ENCODE measurements around the gene LDB3.

The LDB3 gene

DNA sequence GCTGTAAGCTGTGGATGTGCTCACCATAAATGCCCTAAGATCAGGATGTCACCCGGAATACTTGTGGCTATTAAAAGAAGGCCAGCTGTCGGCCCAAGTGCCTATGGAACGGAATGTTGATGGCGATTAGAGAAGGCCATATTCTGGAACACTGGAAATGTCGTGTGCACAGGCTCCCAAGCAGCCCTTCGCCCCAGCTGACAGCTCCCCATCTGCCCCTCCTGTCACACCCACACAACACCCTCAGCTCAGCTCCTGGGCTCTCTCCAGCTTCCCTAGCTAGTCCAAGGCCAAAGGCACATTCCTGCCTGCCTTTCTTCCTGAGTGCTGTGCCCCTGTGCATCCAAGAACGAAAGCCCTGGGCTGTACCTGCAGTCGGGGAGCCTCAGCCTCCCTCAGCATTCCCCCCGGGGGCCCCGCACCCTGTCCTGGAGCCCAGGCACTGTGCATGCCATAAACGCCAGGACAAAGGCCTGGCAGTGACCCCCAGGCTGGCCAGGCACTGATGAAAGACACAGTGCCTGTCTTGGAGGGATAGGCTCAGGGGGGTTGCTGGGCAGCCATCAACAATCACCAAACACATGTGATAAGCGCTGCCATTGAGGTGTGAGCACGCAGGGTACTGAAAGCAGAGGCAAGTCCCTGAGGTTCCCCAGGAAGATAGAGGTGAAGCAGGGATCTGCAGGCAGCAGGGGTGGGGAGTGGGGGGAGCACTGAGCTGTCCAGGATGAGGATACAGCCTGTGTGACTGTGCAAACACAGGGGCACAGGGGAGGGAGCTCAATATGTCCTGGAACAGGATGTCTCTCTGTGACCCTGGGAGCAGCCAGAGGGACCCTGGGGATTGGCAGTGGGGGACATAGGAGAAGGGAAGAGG, 3.7 kb upstream of the LDB3 start:
- H3K4me3 ChIP-seq, result no peak overlapping the region
- no peak for DNase-seq (ENCODE audit: low spot score in 2 of 2)
- H3K4me1 ChIP-seq, result no peaks in the 10 kb centered on the region
- H3K27me3 ChIP-seq (ENCODE audit: low read depth), result no peaks in the 10 kb centered on the region
- H3K9me3 ChIP-seq, result no peaks in the 10 kb centered on the region
- in situ Hi-C loops (cut with MboI; ENCODE audit: low sequenced_read_pairs), result no loop called here
- no peaks in the 10 kb centered on the region for H3K36me3 ChIP-seq (replicated peaks)

DNA sequence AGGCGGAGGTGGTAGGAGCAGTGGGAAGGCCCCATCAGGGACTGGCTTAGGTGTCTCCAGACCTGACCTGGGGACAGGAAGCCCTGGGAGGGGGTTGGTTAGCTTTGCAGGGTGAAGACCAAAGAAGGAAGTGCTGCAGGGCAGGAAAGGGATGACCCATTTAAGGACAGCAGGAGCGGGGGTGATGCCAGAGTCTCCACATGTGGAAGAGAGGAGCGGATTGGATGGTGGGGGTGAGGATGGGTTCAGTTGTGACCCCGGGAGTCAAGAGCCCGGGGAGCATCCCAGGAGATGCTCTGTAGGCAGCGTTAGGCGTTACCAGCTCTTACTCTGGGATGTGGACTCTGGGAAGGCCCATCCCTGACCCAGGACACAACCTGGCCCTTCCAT, 3.1 kb upstream of the LDB3 start:
- Histone ChIP-seq H3K4me3 (no peak overlapping the region), H3K4me1 (no peaks in the 10 kb centered on the region), H3K27me3 (ENCODE audit: low read depth) (no peaks in the 10 kb centered on the region), H3K36me3 (replicated peaks) (no peaks in the 10 kb centered on the region), H3K9me3 (no peaks in the 10 kb centered on the region)
- no peak for DNase-seq (ENCODE audit: low spot score in 2 of 2)
- in situ Hi-C loops (cut with MboI; ENCODE audit: low sequenced_read_pairs), result no loop called here

- no peaks in the 10 kb centered on the region for H3K9me3 ChIP-seq
- in situ Hi-C loops (cut with MboI; ENCODE audit: low sequenced_read_pairs), result no loop called here
- DNase-seq (ENCODE audit: low spot score in 2 of 2), result no peak
- no peaks in the 10 kb centered on the region for H3K4me1 ChIP-seq
- no peaks in the 10 kb centered on the region for H3K27me3 ChIP-seq (ENCODE audit: low read depth)
- H3K36me3 ChIP-seq (replicated peaks), result no peaks in the 10 kb centered on the region
- no peak overlapping the region for H3K4me3 ChIP-seq
These were observed 2.4 kb upstream of the LDB3 start for GRCh38 chr10:86665868-86666267.

- Histone ChIP-seq H3K27me3 (ENCODE audit: low read depth) (no peaks in the 10 kb centered on the region), H3K9me3 (no peaks in the 10 kb centered on the region), H3K4me3 (no peak overlapping the region), H3K36me3 (replicated peaks) (no peaks in the 10 kb centered on the region), H3K4me1 (no peaks in the 10 kb centered on the region)
- in situ Hi-C loops (cut with MboI; ENCODE audit: low sequenced_read_pairs), result no loop called here
- no peak for DNase-seq (ENCODE audit: low spot score in 2 of 2)
These were observed 1.8 kb upstream of the LDB3 start for GRCh38 chr10:86666538-86666937.

GRCh38 chr10:86667421-86668181, 710 bp upstream of the LDB3 start:
- in situ Hi-C loops (cut with MboI; ENCODE audit: low sequenced_read_pairs), result no loop called here
- Histone ChIP-seq H3K4me1 (no peaks in the 10 kb centered on the region), H3K36me3 (replicated peaks) (no peaks in the 10 kb centered on the region), H3K9me3 (no peaks in the 10 kb centered on the region), H3K27me3 (ENCODE audit: low read depth) (no peaks in the 10 kb centered on the region), H3K4me3 (no peak overlapping the region)
- DNase-seq (ENCODE audit: low spot score in 2 of 2), result no peak

GRCh38 chr10:86670290-86670811, 2.0 kb downstream of the LDB3 start:
- in situ Hi-C loops (cut with MboI; ENCODE audit: low sequenced_read_pairs), result no loop called here
- Histone ChIP-seq H3K4me3 (no peak overlapping the region), H3K36me3 (replicated peaks) (no peaks in the 10 kb centered on the region), H3K27me3 (ENCODE audit: low read depth) (no peaks in the 10 kb centered on the region), H3K9me3 (no peaks in the 10 kb centered on the region), H3K4me1 (peaks cover 9% of the 10 kb centered on the region)
- no peak for DNase-seq (ENCODE audit: low spot score in 2 of 2)

DNA sequence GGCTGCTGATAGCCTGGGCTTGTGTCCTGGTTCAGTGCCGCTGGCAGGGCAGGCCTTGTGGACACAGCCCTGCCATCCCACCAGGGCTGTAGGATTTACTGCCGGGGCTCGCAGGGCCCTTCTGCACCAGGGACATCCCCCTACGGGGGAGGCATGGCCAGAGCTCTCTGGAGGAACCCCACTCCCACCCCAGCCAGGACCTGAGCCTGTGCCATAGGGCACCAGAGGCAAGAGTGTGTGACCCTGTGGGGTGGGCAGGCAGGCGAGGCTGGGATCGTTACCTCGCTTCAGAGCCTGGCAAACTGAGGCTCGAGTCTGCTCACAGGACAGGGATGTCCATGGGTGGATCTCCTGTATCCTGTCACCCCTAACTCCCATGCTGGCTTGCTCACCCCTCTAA, 2.6 kb downstream of the LDB3 start:
- in situ Hi-C loops (cut with MboI; ENCODE audit: low sequenced_read_pairs), result no loop called here
- DNase-seq (ENCODE audit: low spot score in 2 of 2), result no peak
- H3K9me3 ChIP-seq, result no peaks in the 10 kb centered on the region
- peaks cover 9% of the 10 kb centered on the region for H3K4me1 ChIP-seq
- no peaks in the 10 kb centered on the region for H3K27me3 ChIP-seq (ENCODE audit: low read depth)
- H3K36me3 ChIP-seq (replicated peaks), result no peaks in the 10 kb centered on the region
- no peak overlapping the region for H3K4me3 ChIP-seq

DNA sequence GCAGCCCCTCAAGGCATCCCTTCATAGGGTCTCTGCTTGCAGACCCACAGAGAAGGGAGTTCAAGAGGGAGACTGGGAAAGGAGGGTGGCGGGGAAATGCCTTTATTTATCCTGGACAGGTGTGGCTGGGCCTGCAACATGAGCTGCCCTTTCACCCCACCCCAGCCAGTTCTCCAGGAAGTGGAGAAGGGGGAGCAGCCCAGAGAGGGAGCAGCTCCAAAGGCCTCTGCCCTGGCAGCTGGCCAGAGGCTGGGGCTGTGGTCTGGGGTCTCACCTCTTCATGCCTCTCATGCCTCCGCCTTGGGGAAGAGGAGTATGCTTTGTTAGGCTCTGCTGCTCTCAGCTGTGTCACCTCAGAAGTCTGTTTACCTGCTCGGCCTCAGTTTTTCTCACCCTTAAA, 3.1 kb downstream of the LDB3 start:
- DNase-seq (ENCODE audit: low spot score in 2 of 2), result no peak
- Histone ChIP-seq H3K4me1 (peaks cover 9% of the 10 kb centered on the region), H3K4me3 (no peak overlapping the region), H3K9me3 (no peaks in the 10 kb centered on the region), H3K27me3 (ENCODE audit: low read depth) (no peaks in the 10 kb centered on the region), H3K36me3 (replicated peaks) (no peaks in the 10 kb centered on the region)
- in situ Hi-C loops (cut with MboI; ENCODE audit: low sequenced_read_pairs), result no loop called here

- Histone ChIP-seq H3K4me3 (no peak overlapping the region), H3K4me1 (peaks cover 9% of the 10 kb centered on the region), H3K36me3 (replicated peaks) (no peaks in the 10 kb centered on the region), H3K27me3 (ENCODE audit: low read depth) (no peaks in the 10 kb centered on the region), H3K9me3 (no peaks in the 10 kb centered on the region)
- in situ Hi-C loops (cut with MboI; ENCODE audit: low sequenced_read_pairs), result no loop called here
- DNase-seq (ENCODE audit: low spot score in 2 of 2), result no peak
These were observed 3.8 kb downstream of the LDB3 start for GRCh38 chr10:86671985-86672710.

GRCh38 chr10:86673216-86673826, 5.0 kb downstream of the LDB3 start:
- Histone ChIP-seq H3K9me3 (no peaks in the 10 kb centered on the region), H3K4me1 (peaks cover 9% of the 10 kb centered on the region), H3K27me3 (ENCODE audit: low read depth) (no peaks in the 10 kb centered on the region), H3K4me3 (no peak overlapping the region), H3K36me3 (replicated peaks) (no peaks in the 10 kb centered on the region)
- in situ Hi-C loops (cut with MboI; ENCODE audit: low sequenced_read_pairs), result no loop called here
- no peak for DNase-seq (ENCODE audit: low spot score in 2 of 2)

- Histone ChIP-seq H3K36me3 (replicated peaks) (no peaks in the 10 kb centered on the region), H3K27me3 (ENCODE audit: low read depth) (no peaks in the 10 kb centered on the region), H3K4me1 (peaks cover 9% of the 10 kb centered on the region), H3K9me3 (no peaks in the 10 kb centered on the region), H3K4me3 (no peak overlapping the region)
- DNase-seq (ENCODE audit: low spot score in 2 of 2), result peak; percentile 42 to 59
- in situ Hi-C loops (cut with MboI; ENCODE audit: low sequenced_read_pairs), result no loop called here
These were observed 5.7 kb downstream of the LDB3 start for GRCh38 chr10:86673827-86674581.

- Histone ChIP-seq H3K4me3 (no peak overlapping the region), H3K9me3 (no peaks in the 10 kb centered on the region), H3K27me3 (ENCODE audit: low read depth) (no peaks in the 10 kb centered on the region), H3K4me1 (peaks cover 9% of the 10 kb centered on the region), H3K36me3 (replicated peaks) (no peaks in the 10 kb centered on the region)
- in situ Hi-C loops (cut with MboI; ENCODE audit: low sequenced_read_pairs), result no loop called here
- DNase-seq (ENCODE audit: low spot score in 2 of 2), result no peak
These were observed 6.6 kb downstream of the LDB3 start for GRCh38 chr10:86674912-86675311.

DNA sequence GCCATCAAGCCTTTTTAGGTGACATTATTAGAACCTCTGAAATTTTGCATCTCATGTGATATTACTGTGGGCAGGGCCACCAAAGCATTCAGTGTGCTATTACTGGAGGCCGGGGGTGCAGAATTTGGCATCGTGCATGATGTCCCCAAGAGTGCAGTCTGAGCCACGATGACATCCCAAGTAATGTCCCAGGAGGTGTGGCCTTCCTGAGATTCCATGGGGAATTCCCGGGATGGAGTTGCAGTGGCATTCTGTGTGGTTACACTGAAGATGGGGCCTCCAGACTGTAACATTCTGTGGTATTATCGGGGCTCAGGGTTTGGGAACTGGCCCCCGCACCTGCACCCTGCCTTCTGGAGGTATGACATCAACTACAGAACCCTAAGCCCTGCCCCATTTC, 9.1 kb downstream of the LDB3 start:
- peaks cover 9% of the 10 kb centered on the region for H3K4me1 ChIP-seq
- H3K27me3 ChIP-seq (ENCODE audit: low read depth), result no peaks in the 10 kb centered on the region
- no peaks in the 10 kb centered on the region for H3K36me3 ChIP-seq (replicated peaks)
- in situ Hi-C loops (cut with MboI; ENCODE audit: low sequenced_read_pairs), result no loop called here
- no peaks in the 10 kb centered on the region for H3K9me3 ChIP-seq
- H3K4me3 ChIP-seq, result no peak overlapping the region
- no peak for DNase-seq (ENCODE audit: low spot score in 2 of 2)

Data from HAP-1 (cell line).